ENCODE measurements around the gene LRGUK. TPM values are rescaled to one million over a fixed set of nuclear protein-coding genes. Genes with fewer than 3 reads are reported as not detected.

LRGUK gene
- total and polyA plus RNA-seq, 12 donors, result 0.15 to 0.47 (median 0.22) TPM; not detected in 5

DNA sequence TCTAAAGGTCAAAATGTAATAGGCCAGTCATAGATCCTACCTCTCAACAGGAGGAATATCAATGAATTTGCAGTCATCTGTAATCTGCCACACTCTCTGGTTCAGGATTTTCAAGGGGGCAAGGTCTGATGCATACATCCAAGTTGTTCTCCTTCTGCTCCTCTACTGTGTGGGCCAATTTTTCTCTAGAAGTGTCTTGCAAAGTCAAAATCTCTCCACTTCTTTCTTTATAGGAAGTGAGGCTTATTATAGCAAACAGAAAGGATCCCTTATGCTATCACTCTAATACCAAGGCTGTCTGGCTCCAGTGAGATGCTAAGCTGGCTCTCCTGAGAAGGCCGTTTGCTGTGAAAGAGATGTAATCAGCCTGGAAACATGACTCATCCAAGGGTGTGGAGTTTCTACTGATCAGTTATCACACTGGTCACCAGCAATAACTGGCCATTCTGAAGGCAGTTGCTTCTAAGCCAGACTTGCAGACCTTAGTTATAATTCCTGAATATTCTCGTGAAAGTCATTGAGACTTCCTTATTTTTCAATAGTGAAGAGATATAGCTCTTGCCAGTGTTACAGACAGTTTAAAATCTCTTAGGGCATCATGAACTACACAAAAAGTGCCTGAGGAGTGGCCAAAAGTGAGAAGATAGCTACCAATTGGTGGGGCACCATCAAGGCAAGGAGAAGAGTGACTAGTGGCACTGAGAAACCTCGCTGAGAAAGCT is 43.2 kb upstream of the LRGUK start:
- intact Hi-C loops (cut with DNase I), result no loop called here
- 75 to 83% methylated on average over 3 of the region's 3 CpGs for WGBS, 2 donors
- TF ChIP-seq, protein P1, sequence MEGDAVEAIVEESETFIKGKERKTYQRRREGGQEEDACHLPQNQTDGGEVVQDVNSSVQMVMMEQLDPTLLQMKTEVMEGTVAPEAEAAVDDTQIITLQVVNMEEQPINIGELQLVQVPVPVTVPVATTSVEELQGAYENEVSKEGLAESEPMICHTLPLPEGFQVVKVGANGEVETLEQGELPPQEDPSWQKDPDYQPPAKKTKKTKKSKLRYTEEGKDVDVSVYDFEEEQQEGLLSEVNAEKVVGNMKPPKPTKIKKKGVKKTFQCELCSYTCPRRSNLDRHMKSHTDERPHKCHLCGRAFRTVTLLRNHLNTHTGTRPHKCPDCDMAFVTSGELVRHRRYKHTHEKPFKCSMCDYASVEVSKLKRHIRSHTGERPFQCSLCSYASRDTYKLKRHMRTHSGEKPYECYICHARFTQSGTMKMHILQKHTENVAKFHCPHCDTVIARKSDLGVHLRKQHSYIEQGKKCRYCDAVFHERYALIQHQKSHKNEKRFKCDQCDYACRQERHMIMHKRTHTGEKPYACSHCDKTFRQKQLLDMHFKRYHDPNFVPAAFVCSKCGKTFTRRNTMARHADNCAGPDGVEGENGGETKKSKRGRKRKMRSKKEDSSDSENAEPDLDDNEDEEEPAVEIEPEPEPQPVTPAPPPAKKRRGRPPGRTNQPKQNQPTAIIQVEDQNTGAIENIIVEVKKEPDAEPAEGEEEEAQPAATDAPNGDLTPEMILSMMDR (IDR thresholded peaks at IDR 0.05), result no peak
- ATAC-seq (peak in 1 of 8 donors; percentile 29), DNase-seq (no peak)
- H3K27me3 ChIP-seq, result no peaks in the 10 kb centered on the region
- no peak overlapping the region for H3K27ac ChIP-seq
- H3K4me3 ChIP-seq, result no peak overlapping the region
- H3K36me3 ChIP-seq, result no peaks in the 10 kb centered on the region
- H3K4me1 ChIP-seq, result peaks cover 0 to 13% (median 0%) of the 10 kb centered on the region in 9 donors
- peaks cover 0 to 22% (median 8%) of the 10 kb centered on the region in 11 donors for H3K9me3 ChIP-seq

DNA sequence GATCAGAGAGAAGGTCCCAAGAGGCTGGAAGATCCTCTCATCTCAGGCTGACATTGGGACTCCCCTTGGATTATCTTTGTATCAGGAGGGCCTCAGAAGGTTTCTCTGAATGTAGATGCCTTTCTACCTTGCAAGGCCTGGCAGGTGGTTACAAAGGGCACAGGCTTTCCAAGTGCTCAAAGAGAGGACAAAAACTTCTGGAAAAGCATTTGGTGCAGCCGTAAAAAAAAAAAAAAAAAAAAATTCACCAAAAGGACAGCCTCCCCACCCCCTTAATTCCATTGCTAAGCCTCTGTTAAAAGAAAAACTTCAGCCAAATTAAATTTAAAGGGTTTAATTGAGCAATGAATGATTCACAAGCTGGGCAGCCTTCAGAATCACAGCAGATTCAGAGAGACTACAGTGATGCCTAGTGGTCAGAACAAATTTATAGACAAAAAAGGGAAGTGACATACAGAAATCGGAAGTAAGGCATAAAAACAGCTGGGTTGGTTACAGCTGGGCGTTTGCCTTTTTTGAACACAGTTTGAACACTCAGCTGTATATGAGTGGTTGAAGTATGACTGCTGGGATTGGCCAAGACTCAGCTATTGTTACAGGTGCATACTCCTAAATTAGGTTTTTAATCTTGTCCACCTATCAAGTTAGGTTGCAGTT is 42.5 kb upstream of the LRGUK start:
- ATAC-seq (peak in 3 of 8 donors; percentile 39 to 46 (median 41)), DNase-seq (no peak)
- peaks cover 0 to 13% (median 0%) of the 10 kb centered on the region in 9 donors for H3K4me1 ChIP-seq
- 82 to 88% methylated on average over 3 of the region's 3 CpGs for WGBS, 2 donors
- TF ChIP-seq, protein P1 (IDR thresholded peaks at IDR 0.05), result no peak
- no peak overlapping the region for H3K4me3 ChIP-seq
- H3K36me3 ChIP-seq, result no peaks in the 10 kb centered on the region
- no peak overlapping the region for H3K27ac ChIP-seq
- intact Hi-C loops (cut with DNase I), result no loop called here
- peaks cover 0 to 29% (median 15%) of the 10 kb centered on the region in 11 donors for H3K9me3 ChIP-seq
- H3K27me3 ChIP-seq, result no peaks in the 10 kb centered on the region

DNA sequence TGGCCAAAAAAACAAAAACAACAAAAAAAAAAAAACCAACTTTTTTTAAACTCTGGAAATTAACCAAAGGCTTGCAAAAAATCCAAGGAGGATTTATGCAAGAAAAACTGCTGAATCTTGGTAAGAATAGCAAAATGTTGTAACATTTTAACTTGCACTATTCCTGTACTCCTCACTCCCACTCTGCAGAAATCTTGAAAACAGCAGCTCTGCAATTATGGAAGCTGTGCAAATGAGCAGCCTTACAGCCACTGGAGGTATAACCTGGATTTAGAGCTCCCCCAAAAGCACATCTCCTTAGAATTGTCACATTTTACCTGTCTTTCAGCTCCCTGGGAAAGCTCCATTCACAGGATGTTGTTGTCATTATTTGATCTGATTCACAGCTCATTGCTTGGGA is 41.8 kb upstream of the LRGUK start:
- ATAC-seq (no peak), DNase-seq (no peak)
- TF ChIP-seq, protein P1 (IDR thresholded peaks at IDR 0.05), result no peak
- peaks cover 0 to 36% (median 15%) of the 10 kb centered on the region in 11 donors for H3K9me3 ChIP-seq
- intact Hi-C loops (cut with DNase I), result no loop called here
- H3K4me3 ChIP-seq, result no peak overlapping the region
- no peak overlapping the region for H3K27ac ChIP-seq
- H3K27me3 ChIP-seq, result no peaks in the 10 kb centered on the region
- peaks cover 0 to 13% (median 0%) of the 10 kb centered on the region in 9 donors for H3K4me1 ChIP-seq
- H3K36me3 ChIP-seq, result no peaks in the 10 kb centered on the region

DNA sequence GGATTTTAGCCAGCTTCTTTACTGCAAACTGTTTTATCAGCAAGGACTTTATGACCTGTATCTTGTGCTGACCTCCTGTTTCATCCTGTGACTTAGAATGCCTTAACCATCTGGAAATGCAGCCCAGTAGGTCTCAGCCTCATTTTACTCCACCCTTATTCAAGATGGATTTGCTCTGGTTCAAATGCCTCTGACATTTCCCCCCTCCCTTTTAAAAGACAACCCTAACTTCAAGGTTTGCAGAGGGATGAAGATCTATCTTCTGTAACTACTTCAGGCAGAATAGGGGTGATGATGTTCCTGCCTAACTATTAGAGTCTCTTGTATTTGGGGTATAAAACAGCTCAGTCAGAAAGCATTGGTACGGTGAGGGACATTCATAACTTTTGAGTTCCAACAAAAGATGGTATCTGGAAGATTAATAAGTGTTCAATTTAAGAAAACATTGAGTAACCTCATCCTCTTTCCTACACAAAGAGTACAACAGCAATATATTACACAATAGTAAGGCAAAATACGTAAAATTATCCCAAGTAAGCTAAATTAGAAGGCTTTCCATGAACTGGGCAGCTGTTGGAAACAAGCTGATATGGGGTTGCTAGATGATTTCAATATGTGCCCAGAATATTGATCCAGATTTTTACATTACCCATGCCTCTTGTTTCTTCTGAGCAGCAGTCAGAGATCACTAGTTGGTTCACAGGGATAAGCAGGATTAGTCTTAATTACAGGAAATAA is 40.0 kb upstream of the LRGUK start:
- Histone ChIP-seq H3K4me1 (peaks cover 0 to 13% (median 0%) of the 10 kb centered on the region in 9 donors), H3K36me3 (no peaks in the 10 kb centered on the region), H3K9me3 (peaks cover 0 to 45% (median 15%) of the 10 kb centered on the region in 11 donors), H3K4me3 (no peak overlapping the region), H3K27ac (no peak overlapping the region), H3K27me3 (no peaks in the 10 kb centered on the region)
- ATAC-seq (no peak), DNase-seq (no peak)
- intact Hi-C loops (cut with DNase I), result no loop called here
- 87 to 92% methylated on average over 2 of the region's 2 CpGs for WGBS, 2 donors
- TF ChIP-seq, protein P1 (IDR thresholded peaks at IDR 0.05), result no peak
